SKM-1 (cell line): ENCODE measurements around the gene TMTC2.

Experiments
- DNase-seq: peaks from one replicate; lab custom pipeline; 2025; ENCODE audit not compliant: unreplicated experiment; lab: John Stamatoyannopoulos, UW

TMTC2 gene

GRCh38 chr12:82948491-82948890 lies 261.8 kb downstream of the TMTC2 start:
- no peak for DNase-seq

- DNase-seq, result no peak
Measured at GRCh38 chr12:82950356-82950755, 263.6 kb downstream of the TMTC2 start.

DNA sequence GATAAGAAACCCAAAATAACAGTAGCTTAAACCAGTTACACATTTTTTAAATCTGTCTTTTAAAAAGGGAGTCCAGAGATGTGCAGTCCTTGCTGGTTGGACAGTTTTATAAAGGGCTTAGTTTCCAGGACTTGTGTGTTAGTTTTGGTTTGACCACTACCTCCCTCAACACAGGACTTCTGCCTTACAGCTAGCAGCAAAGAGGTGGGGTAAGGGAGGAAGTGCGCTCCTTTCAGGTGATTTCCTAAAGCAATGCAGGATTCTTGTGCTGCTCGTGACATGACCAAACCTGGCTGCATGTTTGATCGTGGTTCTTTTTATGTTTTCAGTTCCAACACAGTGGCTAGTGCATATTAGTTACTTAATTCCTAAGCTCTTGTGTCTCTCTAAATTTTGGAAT lies 266.2 kb downstream of the TMTC2 start:
- no peak for DNase-seq

DNA sequence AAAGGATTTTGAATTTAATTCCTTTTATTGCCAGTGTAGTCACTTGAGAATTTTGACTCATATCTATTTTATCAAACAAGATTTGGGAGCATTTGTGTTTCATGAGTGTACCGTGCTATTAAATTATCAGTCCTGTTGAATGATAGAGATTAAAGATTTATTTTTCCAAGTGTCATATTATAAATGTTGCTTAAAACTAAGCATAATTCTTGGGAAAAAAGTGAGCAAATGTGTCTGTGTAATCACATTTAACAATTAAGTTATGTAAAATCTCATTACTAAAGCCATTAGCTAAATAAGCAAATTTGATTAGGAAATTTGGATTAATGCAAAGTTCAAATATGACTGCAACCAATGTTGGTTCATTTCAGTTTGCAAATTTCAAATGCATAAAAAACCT lies 266.7 kb downstream of the TMTC2 start:
- DNase-seq, result no peak

GRCh38 chr12:82954064-82954463 lies 267.4 kb downstream of the TMTC2 start:
- DNase-seq, result no peak

DNA sequence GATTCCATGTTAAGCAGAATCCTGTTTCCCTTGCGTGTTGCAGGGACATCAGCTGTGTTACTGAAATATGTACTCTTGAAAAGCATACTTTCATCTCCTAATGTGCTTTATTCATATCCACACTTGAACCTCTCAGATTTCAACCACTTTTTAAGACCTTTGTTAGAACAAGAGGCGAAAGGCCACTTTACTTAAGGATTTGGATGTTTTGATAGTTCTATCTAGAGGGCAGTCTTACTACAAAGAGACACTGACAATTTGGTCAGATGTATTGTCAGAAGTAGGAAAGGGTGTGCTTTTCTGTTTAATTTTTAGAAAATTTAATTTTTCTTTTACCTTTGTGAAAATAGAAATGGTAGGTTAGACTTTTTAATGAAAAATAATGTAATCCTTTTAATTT lies 267.9 kb downstream of the TMTC2 start:
- DNase-seq, result no peak

GRCh38 chr12:82955043-82955442 lies 268.3 kb downstream of the TMTC2 start:
- DNase-seq, result no peak

- DNase-seq, result no peak
Measured at GRCh38 chr12:82958966-82959365, 272.3 kb downstream of the TMTC2 start.

- no peak for DNase-seq
Measured at GRCh38 chr12:82959821-82960220, 273.1 kb downstream of the TMTC2 start.

- no peak for DNase-seq
Measured at GRCh38 chr12:82961835-82962234, 275.1 kb downstream of the TMTC2 start.

DNA sequence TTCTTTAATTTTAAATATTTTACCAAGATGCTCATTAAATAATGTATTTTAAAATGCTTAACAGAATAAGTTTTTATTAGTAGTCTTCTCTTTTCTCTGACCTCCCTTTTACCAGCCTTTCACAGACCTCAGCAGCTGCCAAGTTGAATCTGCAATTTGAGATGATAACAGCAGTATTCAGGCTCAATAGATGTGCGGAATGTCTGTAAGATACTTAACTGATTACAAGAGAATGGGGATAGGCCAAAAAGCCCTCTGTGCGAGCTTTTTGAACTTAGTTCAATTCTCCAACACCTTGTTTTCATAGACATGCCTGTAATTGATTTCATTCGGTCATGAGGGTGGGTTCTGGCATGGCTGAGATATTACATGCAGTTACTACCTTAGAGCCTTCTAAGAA lies 277.2 kb downstream of the TMTC2 start:
- DNase-seq, result no peak

GRCh38 chr12:82964446-82964845 lies 277.7 kb downstream of the TMTC2 start:
- DNase-seq, result no peak

- peak; percentile 23 for DNase-seq
Measured at GRCh38 chr12:82966001-82966559, 279.4 kb downstream of the TMTC2 start.

DNA sequence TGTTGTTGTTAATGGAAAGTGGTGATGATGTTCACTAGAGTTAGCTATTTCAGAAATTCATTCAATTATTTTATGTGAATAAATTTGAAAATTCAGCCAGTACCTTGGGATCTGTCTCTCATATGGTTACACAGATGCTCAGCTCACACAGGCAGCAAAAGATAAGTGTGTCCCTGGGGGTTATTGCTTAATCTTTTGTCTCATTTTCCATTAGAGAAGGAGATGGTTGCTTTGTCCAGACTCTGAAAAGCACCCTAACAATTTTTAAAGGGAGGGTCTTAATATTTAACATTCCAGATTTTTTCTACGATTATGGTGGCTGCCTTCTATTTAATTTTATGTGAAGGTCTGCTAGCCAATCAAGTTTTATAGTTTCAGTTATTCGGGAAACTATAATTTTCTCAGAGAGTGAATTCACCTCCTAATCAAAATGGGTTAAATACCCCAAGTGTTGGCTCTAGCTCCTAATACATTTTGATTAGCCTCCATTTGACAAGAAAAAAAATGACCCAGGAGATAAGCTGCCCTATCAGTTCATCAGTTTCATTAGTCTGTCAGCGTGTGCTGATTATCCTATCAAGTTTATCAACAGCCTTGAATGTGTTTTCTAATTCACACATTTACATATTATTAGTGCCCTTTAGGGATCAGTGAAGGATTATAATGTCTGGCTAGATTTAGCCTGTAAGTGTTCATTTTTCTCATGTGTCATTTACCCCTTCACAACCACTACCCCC lies 282.1 kb downstream of the TMTC2 start:
- DNase-seq, result no peak

- DNase-seq, result no peak
Measured at GRCh38 chr12:82970614-82971013, 283.9 kb downstream of the TMTC2 start.

- no peak for DNase-seq
Measured at GRCh38 chr12:82971584-82971983, 284.9 kb downstream of the TMTC2 start.

DNA sequence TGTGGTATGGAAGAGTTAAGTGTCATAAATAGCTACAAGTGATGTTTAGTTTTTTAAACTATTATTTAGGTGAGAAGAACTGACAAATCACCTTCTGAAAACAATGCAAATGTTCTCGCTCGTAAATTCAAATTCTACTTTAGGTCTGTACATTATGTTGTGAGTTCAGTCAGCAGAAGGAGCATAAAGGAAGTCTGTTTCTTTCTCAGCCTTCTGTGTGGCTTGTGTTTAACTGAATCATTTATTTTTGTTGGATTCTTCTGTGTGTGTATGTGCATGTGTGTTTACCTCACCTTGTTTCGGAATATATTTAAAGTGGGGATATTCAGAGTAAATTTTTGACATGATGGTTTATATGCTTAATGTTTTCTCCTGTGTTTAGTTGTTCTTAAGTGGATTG lies 285.9 kb downstream of the TMTC2 start:
- DNase-seq, result no peak

GRCh38 chr12:82973592-82973991 lies 286.9 kb downstream of the TMTC2 start:
- DNase-seq, result no peak

GRCh38 chr12:82981150-82981549 lies 294.4 kb downstream of the TMTC2 start:
- DNase-seq, result no peak

DNA sequence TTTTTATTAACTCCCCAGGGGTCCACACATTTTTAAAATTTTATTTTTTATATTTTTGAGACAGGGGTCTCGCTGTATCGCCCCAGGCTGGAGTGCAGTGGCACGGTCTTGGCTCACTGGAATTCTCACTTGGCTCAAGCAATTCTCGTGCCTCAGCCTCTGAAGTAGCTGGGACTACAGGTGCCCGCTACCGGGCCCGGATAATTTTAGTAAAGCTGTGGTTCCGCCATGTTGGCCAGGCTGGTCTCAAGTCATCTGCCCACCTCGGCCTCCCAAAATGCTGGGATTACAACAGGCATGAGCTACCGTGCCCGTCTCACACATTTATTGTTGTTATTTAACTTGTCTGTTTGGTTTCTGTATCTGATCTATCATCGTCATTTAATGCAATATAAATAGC lies 307.4 kb downstream of the TMTC2 start:
- no peak for DNase-seq

GRCh38 chr12:82996168-82996812 lies 309.6 kb downstream of the TMTC2 start:
- no peak for DNase-seq

- DNase-seq, result no peak
Measured at GRCh38 chr12:82998509-82998908, 311.8 kb downstream of the TMTC2 start.

- no peak for DNase-seq
Measured at GRCh38 chr12:83003026-83003425, 316.3 kb downstream of the TMTC2 start.
